WTC11 (cell line): ENCODE results near the gene SRSF10. TPM values are rescaled to one million over a fixed set of nuclear protein-coding genes. Genes with fewer than 3 reads are reported as not detected.

Experiments
- ATAC-seq: fragments of 200-7000 bp; cut with Tn5 transposase; 2 replicates; pipeline ENCODE4 v1.10.0; 2021; ENCODE audit warnings: mild to moderate bottlenecking, moderate library complexity
- CTCF ChIA-PET: fragments of 300-600 bp; sonication (Branson Sonifier 250); formaldehyde crosslinking; loops from one replicate; lab custom pipeline; 2021; ENCODE audit warnings: antibody characterized with exemption; lab: Charles Lee
- POLR2A ChIA-PET: fragments of 350-600 bp; sonication (Branson Sonifier 250); formaldehyde crosslinking; loops from one replicate; lab custom pipeline; 2021; ENCODE audit warnings: antibody characterized with exemption; lab: Charles Lee
- DNase-seq: peaks from one replicate; pipeline ENCODE4 v3.0.0; 2021; ENCODE audit warnings: low spot score
- H3K27ac Mint-ChIP-seq: 2 replicates; pipeline ENCODE4 v1.8.0; 2021; ENCODE audit warnings: mixed read lengths
- H3K27me3 Mint-ChIP-seq: 2 replicates; pipeline ENCODE4 v1.8.0; 2021; ENCODE audit warnings: low read depth, mild to moderate bottlenecking, moderate library complexity, mixed read lengths
- H3K36me3 Mint-ChIP-seq: 2 replicates; pipeline ENCODE4 v1.8.0; 2021; ENCODE audit warnings: mixed read lengths
- H3K4me1 Mint-ChIP-seq: 2 replicates; pipeline ENCODE4 v1.8.0; 2022; ENCODE audit warnings: mixed read lengths
- H3K4me3 Mint-ChIP-seq: 2 replicates; pipeline ENCODE4 v1.8.0; 2021; ENCODE audit warnings: mild to moderate bottlenecking, moderate library complexity, mixed read lengths
- H3K9me3 Mint-ChIP-seq: 2 replicates; pipeline ENCODE4 v1.8.0; 2021; ENCODE audit warnings: mixed read lengths
- ATF1 ChIP-seq: sonication (generic); formaldehyde crosslinking; IDR thresholded peaks from 2 replicates; pipeline ENCODE4 v1.8.1; 2023; ENCODE audit warnings: mild to moderate bottlenecking, moderate library complexity, missing genetic modification reagents
- CREM ChIP-seq: sonication (generic); formaldehyde crosslinking; IDR thresholded peaks from 2 replicates; pipeline ENCODE4 v1.8.1; 2022; ENCODE audit warnings: mild to moderate bottlenecking, missing genetic modification reagents, moderate library complexity
- E2F5 ChIP-seq: sonication (generic); formaldehyde crosslinking; IDR thresholded peaks from 2 replicates; pipeline ENCODE4 v1.8.1; 2022; ENCODE audit warnings: mild to moderate bottlenecking, moderate library complexity, missing genetic modification reagents
- EMX1 ChIP-seq: fragments of 250-450 bp; sonication (Bioruptor Pico); IDR thresholded peaks from 2 replicates; pipeline ENCODE4 v1.8.0; 2021; ENCODE audit warnings: mild to moderate bottlenecking
- ERG ChIP-seq: fragments of 250-450 bp; sonication (Bioruptor Pico); IDR thresholded peaks from 2 replicates; pipeline ENCODE4 v1.8.0; 2021; ENCODE audit warnings: mild to moderate bottlenecking
- ESRRA ChIP-seq: sonication (generic); formaldehyde crosslinking; IDR thresholded peaks from 2 replicates; pipeline ENCODE4 v1.8.1; 2022; ENCODE audit warnings: mild to moderate bottlenecking, missing genetic modification reagents, borderline replicate concordance
- IRF2 ChIP-seq: sonication (generic); formaldehyde crosslinking; IDR thresholded peaks from 2 replicates; pipeline ENCODE4 v1.8.0; 2022; ENCODE audit warnings: low read depth, missing genetic modification reagents, borderline replicate concordance
- JUN ChIP-seq: sonication (generic); formaldehyde crosslinking; IDR thresholded peaks from 2 replicates; pipeline ENCODE4 v1.8.0; 2023; ENCODE audit warnings: mild to moderate bottlenecking, missing genetic modification reagents
- KAT7 ChIP-seq: sonication (generic); formaldehyde crosslinking; IDR thresholded peaks from 2 replicates; pipeline ENCODE4 v1.8.1; 2023; ENCODE audit warnings: missing genetic modification reagents, mild to moderate bottlenecking, borderline replicate concordance
- MYBL2 ChIP-seq: sonication (generic); formaldehyde crosslinking; IDR thresholded peaks from 2 replicates; pipeline ENCODE4 v1.8.1; 2023; ENCODE audit warnings: mild to moderate bottlenecking, moderate library complexity, missing genetic modification reagents
- TP53 ChIP-seq: sonication (generic); formaldehyde crosslinking; IDR thresholded peaks from 2 replicates; pipeline ENCODE4 v1.8.1; 2023; ENCODE audit warnings: mild to moderate bottlenecking, missing genetic modification reagents
- ZBTB21 ChIP-seq: sonication (generic); formaldehyde crosslinking; IDR thresholded peaks from 2 replicates; pipeline ENCODE4 v1.8.1; 2023; ENCODE audit warnings: mild to moderate bottlenecking, missing genetic modification reagents, borderline replicate concordance
- ZNF121 ChIP-seq: sonication (generic); formaldehyde crosslinking; IDR thresholded peaks from 2 replicates; pipeline ENCODE4 v1.8.0; 2023; ENCODE audit warnings: missing genetic modification reagents
- ZNF232 ChIP-seq: sonication (generic); formaldehyde crosslinking; IDR thresholded peaks from 2 replicates; pipeline ENCODE4 v1.8.0; 2022; ENCODE audit warnings: mild to moderate bottlenecking, missing genetic modification reagents
- ZNF423 ChIP-seq: fragments of 250-450 bp; sonication (Bioruptor Pico); IDR thresholded peaks from 2 replicates; pipeline ENCODE4 v2.1.2; 2022; ENCODE audit warnings: mild to moderate bottlenecking, moderate library complexity
- ZNF512 ChIP-seq: sonication (generic); formaldehyde crosslinking; IDR thresholded peaks from 2 replicates; pipeline ENCODE4 v1.8.1; 2022; ENCODE audit warnings: missing genetic modification reagents, borderline replicate concordance
- total RNA-seq: library from RNA; stranded (reverse); gene quantifications from 3 replicates; pipeline ENCODE4 v1.2.3, GENCODE V29; 2021
- TF ChIP-seq, protein P1 (sequence below): sonication (generic); formaldehyde crosslinking; IDR thresholded peaks from 2 replicates; pipeline ENCODE4 v1.8.0; 2023; ENCODE audit warnings: mild to moderate bottlenecking, missing genetic modification reagents
- TF ChIP-seq, protein P2 (sequence below): sonication (generic); formaldehyde crosslinking; IDR thresholded peaks from 2 replicates; pipeline ENCODE4 v1.8.0; 2022; ENCODE audit warnings: mild to moderate bottlenecking, missing genetic modification reagents
- TF ChIP-seq, protein P3 (sequence below): fragments of 250-450 bp; sonication (Bioruptor Pico); IDR thresholded peaks from 2 replicates; pipeline ENCODE4 v2.1.2; 2022; ENCODE audit warnings: mild to moderate bottlenecking, moderate library complexity
- TF ChIP-seq, protein P4 (sequence below): sonication (generic); formaldehyde crosslinking; IDR thresholded peaks from 2 replicates; pipeline ENCODE4 v1.8.0; 2022; ENCODE audit warnings: missing genetic modification reagents

Gene SRSF10
- total RNA-seq, 1 experiment from 2014 or later, result 163 TPM

GRCh38 chr1:23957096-23957495, 23.0 kb downstream of the SRSF10 start:
- CTCF ChIA-PET, result interaction anchor here (0.8 to 2.3 kb wide), 10 partner anchors 8 to 435 kb away, joined by 3 to 11 read pairs (median 4); no protein-coding TSS in a partner anchor

GRCh38 chr1:23953020-23953419, 27.1 kb downstream of the SRSF10 start:
- ChIA-PET POLR2A (interaction anchor here (0.6 kb wide), 1 partner anchor 27 kb away, joined by 4 read pairs; the partner anchor contains the start of gene SRSF10), CTCF (interaction anchor here (0.6 to 1.8 kb wide), 5 partner anchors 43 to 583 kb away, joined by 3 to 9 read pairs (median 6); no protein-coding TSS in a partner anchor)
- TF ChIP-seq ERG (CRISPR knock-in tag) (no peak), ZBTB21 (CRISPR knock-in tag) (no peak), JUN (CRISPR knock-in tag) (no peak), ATF1 (CRISPR knock-in tag) (no peak), ZNF121 (no peak), CREM (CRISPR knock-in tag) (no peak), ZNF232 (CRISPR knock-in tag) (no peak), E2F5 (CRISPR knock-in tag) (no peak), EMX1 (no peak), ESRRA (CRISPR knock-in tag) (no peak), MYBL2 (CRISPR knock-in tag) (no peak)
- TF ChIP-seq, protein P1, sequence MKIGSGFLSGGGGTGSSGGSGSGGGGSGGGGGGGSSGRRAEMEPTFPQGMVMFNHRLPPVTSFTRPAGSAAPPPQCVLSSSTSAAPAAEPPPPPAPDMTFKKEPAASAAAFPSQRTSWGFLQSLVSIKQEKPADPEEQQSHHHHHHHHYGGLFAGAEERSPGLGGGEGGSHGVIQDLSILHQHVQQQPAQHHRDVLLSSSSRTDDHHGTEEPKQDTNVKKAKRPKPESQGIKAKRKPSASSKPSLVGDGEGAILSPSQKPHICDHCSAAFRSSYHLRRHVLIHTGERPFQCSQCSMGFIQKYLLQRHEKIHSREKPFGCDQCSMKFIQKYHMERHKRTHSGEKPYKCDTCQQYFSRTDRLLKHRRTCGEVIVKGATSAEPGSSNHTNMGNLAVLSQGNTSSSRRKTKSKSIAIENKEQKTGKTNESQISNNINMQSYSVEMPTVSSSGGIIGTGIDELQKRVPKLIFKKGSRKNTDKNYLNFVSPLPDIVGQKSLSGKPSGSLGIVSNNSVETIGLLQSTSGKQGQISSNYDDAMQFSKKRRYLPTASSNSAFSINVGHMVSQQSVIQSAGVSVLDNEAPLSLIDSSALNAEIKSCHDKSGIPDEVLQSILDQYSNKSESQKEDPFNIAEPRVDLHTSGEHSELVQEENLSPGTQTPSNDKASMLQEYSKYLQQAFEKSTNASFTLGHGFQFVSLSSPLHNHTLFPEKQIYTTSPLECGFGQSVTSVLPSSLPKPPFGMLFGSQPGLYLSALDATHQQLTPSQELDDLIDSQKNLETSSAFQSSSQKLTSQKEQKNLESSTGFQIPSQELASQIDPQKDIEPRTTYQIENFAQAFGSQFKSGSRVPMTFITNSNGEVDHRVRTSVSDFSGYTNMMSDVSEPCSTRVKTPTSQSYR, result no peak
- TF ChIP-seq, protein P2, sequence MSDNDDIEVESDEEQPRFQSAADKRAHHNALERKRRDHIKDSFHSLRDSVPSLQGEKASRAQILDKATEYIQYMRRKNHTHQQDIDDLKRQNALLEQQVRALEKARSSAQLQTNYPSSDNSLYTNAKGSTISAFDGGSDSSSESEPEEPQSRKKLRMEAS (CRISPR knock-in tag), result no peak
- TF ChIP-seq, protein P3, sequence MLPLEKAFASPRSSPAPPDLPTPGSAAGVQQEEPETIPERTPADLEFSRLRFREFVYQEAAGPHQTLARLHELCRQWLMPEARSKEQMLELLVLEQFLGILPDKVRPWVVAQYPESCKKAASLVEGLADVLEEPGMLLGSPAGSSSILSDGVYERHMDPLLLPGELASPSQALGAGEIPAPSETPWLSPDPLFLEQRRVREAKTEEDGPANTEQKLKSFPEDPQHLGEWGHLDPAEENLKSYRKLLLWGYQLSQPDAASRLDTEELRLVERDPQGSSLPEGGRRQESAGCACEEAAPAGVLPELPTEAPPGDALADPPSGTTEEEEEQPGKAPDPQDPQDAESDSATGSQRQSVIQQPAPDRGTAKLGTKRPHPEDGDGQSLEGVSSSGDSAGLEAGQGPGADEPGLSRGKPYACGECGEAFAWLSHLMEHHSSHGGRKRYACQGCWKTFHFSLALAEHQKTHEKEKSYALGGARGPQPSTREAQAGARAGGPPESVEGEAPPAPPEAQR (CRISPR knock-in tag), result no peak
- TF ChIP-seq, protein P4, sequence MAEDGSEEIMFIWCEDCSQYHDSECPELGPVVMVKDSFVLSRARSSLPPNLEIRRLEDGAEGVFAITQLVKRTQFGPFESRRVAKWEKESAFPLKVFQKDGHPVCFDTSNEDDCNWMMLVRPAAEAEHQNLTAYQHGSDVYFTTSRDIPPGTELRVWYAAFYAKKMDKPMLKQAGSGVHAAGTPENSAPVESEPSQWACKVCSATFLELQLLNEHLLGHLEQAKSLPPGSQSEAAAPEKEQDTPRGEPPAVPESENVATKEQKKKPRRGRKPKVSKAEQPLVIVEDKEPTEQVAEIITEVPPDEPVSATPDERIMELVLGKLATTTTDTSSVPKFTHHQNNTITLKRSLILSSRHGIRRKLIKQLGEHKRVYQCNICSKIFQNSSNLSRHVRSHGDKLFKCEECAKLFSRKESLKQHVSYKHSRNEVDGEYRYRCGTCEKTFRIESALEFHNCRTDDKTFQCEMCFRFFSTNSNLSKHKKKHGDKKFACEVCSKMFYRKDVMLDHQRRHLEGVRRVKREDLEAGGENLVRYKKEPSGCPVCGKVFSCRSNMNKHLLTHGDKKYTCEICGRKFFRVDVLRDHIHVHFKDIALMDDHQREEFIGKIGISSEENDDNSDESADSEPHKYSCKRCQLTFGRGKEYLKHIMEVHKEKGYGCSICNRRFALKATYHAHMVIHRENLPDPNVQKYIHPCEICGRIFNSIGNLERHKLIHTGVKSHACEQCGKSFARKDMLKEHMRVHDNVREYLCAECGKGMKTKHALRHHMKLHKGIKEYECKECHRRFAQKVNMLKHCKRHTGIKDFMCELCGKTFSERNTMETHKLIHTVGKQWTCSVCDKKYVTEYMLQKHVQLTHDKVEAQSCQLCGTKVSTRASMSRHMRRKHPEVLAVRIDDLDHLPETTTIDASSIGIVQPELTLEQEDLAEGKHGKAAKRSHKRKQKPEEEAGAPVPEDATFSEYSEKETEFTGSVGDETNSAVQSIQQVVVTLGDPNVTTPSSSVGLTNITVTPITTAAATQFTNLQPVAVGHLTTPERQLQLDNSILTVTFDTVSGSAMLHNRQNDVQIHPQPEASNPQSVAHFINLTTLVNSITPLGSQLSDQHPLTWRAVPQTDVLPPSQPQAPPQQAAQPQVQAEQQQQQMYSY (CRISPR knock-in tag), result no peak
- H3K4me1 Mint-ChIP-seq, result peaks cover 25% of the 10 kb centered on the region
- no peak overlapping the region for H3K4me3 Mint-ChIP-seq
- no peak overlapping the region for H3K27ac Mint-ChIP-seq
- H3K36me3 Mint-ChIP-seq, result no peaks in the 10 kb centered on the region
- DNase-seq (no peak), ATAC-seq (no peak)
- no peaks in the 10 kb centered on the region for H3K27me3 Mint-ChIP-seq
- H3K9me3 Mint-ChIP-seq, result no peaks in the 10 kb centered on the region

More at GRCh38 chr1:23957096-23957495, 23.0 kb downstream of the SRSF10 start:
- peak overlapping the region; percentile 7; the same call in 1 of the 2 replicates for H3K27ac Mint-ChIP-seq
- peaks cover 46% of the 10 kb centered on the region for H3K4me1 Mint-ChIP-seq
- peak overlapping the region; percentile 21 for H3K4me3 Mint-ChIP-seq
- H3K36me3 Mint-ChIP-seq, result peaks cover 23% of the 10 kb centered on the region
- no peaks in the 10 kb centered on the region for H3K27me3 Mint-ChIP-seq
- POLR2A ChIA-PET, result interaction anchor here (0.5 to 1.1 kb wide), 3 partner anchors 132 to 193 kb away, joined by 3 to 5 read pairs (median 3); partner anchors contain the start of gene HMGCL
- H3K9me3 Mint-ChIP-seq, result no peaks in the 10 kb centered on the region
- ATAC-seq (no peak), DNase-seq (no peak)
- TF ChIP-seq TP53 (CRISPR knock-in tag), result no peak
- TF ChIP-seq ZNF512 (CRISPR knock-in tag), result no peak
- no peak for TF ChIP-seq ZNF121
- no peak for TF ChIP-seq KAT7 (CRISPR knock-in tag)
- no peak for TF ChIP-seq ZNF423 (CRISPR knock-in tag)
- TF ChIP-seq IRF2 (CRISPR knock-in tag), result no peak
